Measurements from ENCODE around the gene KLHL2. TPM values are rescaled to one million over a fixed set of nuclear protein-coding genes. Genes with fewer than 3 reads are reported as not detected.

The KLHL2 gene
- total and polyA plus RNA-seq, 9 of the 15 experiments (the other 6 are each of a cell fraction or from before 2014, with no cell fraction given) = 2.5 to 11.3 (median 6.1) TPM

GRCh38 chr4:165192500-165192898 lies 14.9 kb upstream of the KLHL2 start (continued):
- TF ChIP-seq, protein P1, sequence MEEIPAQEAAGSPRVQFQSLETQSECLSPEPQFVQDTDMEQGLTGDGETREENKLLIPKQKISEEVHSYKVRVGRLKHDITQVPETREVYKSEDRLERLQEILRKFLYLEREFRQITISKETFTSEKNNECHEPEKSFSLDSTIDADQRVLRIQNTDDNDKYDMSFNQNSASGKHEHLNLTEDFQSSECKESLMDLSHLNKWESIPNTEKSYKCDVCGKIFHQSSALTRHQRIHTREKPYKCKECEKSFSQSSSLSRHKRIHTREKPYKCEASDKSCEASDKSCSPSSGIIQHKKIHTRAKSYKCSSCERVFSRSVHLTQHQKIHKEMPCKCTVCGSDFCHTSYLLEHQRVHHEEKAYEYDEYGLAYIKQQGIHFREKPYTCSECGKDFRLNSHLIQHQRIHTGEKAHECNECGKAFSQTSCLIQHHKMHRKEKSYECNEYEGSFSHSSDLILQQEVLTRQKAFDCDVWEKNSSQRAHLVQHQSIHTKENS (CRISPR knock-in tag; IDR thresholded peaks at IDR 0.05) = no peak
- TF ChIP-seq, protein P2, sequence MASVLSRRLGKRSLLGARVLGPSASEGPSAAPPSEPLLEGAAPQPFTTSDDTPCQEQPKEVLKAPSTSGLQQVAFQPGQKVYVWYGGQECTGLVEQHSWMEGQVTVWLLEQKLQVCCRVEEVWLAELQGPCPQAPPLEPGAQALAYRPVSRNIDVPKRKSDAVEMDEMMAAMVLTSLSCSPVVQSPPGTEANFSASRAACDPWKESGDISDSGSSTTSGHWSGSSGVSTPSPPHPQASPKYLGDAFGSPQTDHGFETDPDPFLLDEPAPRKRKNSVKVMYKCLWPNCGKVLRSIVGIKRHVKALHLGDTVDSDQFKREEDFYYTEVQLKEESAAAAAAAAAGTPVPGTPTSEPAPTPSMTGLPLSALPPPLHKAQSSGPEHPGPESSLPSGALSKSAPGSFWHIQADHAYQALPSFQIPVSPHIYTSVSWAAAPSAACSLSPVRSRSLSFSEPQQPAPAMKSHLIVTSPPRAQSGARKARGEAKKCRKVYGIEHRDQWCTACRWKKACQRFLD (CRISPR knock-in tag; IDR thresholded peaks at IDR 0.05) = no peak
- TF ChIP-seq ZBTB1 (CRISPR knock-in tag; IDR thresholded peaks at IDR 0.05; ENCODE audit: borderline replicate concordance, low read depth) (no peak), OTX1 (CRISPR knock-in tag; IDR thresholded peaks at IDR 0.05) (no peak), ETV1 (tag; conservative IDR thresholded peaks at IDR 0.05; ENCODE audit: low read depth) (no peak)

DNA sequence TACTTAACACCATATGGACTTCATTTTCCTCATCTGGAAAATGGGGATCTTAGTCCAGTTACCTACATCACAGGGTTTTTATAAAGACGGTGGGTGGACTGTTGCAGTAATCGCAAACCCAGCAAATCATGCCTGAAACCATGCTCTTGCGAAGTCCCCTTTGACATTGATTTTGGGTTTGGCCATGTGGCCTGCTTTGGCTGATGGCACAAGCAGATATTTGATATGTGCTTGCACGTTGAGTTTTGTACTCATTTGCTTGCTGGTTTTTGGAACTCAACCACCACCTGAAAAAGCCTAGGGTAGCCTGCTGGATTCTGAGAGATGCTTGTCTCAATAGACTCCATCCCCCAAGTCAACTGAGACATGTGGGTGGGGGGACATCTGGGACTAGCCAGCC lies 14.4 kb upstream of the KLHL2 start:
- ATAC-seq = no peak
- CTCF ChIA-PET (ENCODE audit: low intra/inter-chr PET ratio) = no interaction called here

More for the DNA sequence above, 14.4 kb upstream of the KLHL2 start:
- Histone ChIP-seq H3K4me3 (no peak overlapping the region), H3K27me3 (ENCODE audit: control insufficient read depth in 2 of 2, insufficient read depth in 2 of 2, low read length in 2 of 2) (peaks cover 2 to 8% of the 10 kb centered on the region in 2 experiments; a peak in 2 of 5 replicates), H4K20me1 (replicated peaks; ENCODE audit: control insufficient read depth, insufficient read depth, low read length) (no peaks in the 10 kb centered on the region), H3K79me2 (ENCODE audit: control insufficient read depth, insufficient read depth, low read length) (no peaks in the 10 kb centered on the region), H3K9ac (ENCODE audit: insufficient read depth in 1 of 2, low read depth in 2 of 2, low read length in 2 of 2) (no peak overlapping the region), H3K9me3 (replicated peaks; ENCODE audit: control insufficient read depth, insufficient read depth, low read depth, low read length) (no peaks in the 10 kb centered on the region), H3K4me2 (ENCODE audit: insufficient read depth, low read length) (no peak overlapping the region), H3K36me3 (ENCODE audit: control insufficient read depth, insufficient read depth, low read length) (no peaks in the 10 kb centered on the region), H2AFZ (ENCODE audit: low read depth, low read length) (no peak overlapping the region), H3K4me1 (replicated peaks in 1 of 2; ENCODE audit: control insufficient read depth in 2 of 2, insufficient read depth in 2 of 2, low read length in 2 of 2) (no peaks in the 10 kb centered on the region), H3K9me1 (ENCODE audit: control insufficient read depth, insufficient read depth, low read length) (peaks cover 3% of the 10 kb centered on the region), H3K27ac (ENCODE audit: extremely low read depth, low read depth, low read length) (no peak overlapping the region)
- TF ChIP-seq RHOXF2B (CRISPR knock-in tag; conservative IDR thresholded peaks at IDR 0.05) = no peak
- TF ChIP-seq, protein P3, sequence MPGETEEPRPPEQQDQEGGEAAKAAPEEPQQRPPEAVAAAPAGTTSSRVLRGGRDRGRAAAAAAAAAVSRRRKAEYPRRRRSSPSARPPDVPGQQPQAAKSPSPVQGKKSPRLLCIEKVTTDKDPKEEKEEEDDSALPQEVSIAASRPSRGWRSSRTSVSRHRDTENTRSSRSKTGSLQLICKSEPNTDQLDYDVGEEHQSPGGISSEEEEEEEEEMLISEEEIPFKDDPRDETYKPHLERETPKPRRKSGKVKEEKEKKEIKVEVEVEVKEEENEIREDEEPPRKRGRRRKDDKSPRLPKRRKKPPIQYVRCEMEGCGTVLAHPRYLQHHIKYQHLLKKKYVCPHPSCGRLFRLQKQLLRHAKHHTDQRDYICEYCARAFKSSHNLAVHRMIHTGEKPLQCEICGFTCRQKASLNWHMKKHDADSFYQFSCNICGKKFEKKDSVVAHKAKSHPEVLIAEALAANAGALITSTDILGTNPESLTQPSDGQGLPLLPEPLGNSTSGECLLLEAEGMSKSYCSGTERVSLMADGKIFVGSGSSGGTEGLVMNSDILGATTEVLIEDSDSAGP (CRISPR knock-in tag; IDR thresholded peaks at IDR 0.05) = no peak
- TF ChIP-seq, protein P4, sequence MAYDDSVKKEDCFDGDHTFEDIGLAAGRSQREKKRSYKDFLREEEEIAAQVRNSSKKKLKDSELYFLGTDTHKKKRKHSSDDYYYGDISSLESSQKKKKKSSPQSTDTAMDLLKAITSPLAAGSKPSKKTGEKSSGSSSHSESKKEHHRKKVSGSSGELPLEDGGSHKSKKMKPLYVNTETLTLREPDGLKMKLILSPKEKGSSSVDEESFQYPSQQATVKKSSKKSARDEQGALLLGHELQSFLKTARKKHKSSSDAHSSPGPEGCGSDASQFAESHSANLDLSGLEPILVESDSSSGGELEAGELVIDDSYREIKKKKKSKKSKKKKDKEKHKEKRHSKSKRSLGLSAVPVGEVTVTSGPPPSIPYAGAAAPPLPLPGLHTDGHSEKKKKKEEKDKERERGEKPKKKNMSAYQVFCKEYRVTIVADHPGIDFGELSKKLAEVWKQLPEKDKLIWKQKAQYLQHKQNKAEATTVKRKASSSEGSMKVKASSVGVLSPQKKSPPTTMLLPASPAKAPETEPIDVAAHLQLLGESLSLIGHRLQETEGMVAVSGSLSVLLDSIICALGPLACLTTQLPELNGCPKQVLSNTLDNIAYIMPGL (CRISPR knock-in tag; IDR thresholded peaks at IDR 0.05) = no peak
- POLR2A ChIA-PET = no interaction called here
- BruUV-seq (replicated peaks) = no TSS peak
- intact Hi-C loops (cut with micrococcal nuclease) = no loop called here
- in situ Hi-C loops (cut with MboI) = no loop called here
- no peak for FAIRE-seq
- 3% methylated on average over 4 of the region's 4 CpGs for WGBS (ENCODE audit: insufficient coverage, low coverage, missing lambda C conversion rate)
- no peak for DNase-seq (ENCODE audit: extremely low read depth in 1 of 4, low spot score in 3 of 4)
